Caco-2 (cell line): ENCODE data around the gene ZNF502. TPM values are rescaled to one million over a fixed set of nuclear protein-coding genes. Genes with fewer than 3 reads are reported as not detected.
A peak's percentile ranks its signal among the peaks of the same experiment; 100 is the strongest.

Experiments
- Bru-seq: library from RNA; stranded (reverse); fragments of 400-500 nt; gene quantifications from one replicate; lab custom pipeline; 2021; lab: Mats Ljungman, UMichigan
- BruChase-seq, 2 experiments: library from RNA; stranded (reverse); fragments of 400-500 nt; gene quantifications; one replicate each; lab custom pipeline; 2021; lab: Mats Ljungman, UMichigan
- BruUV-seq: library from RNA; stranded (reverse); fragments of 400-500 nt; replicated peaks from 2 replicates; lab custom pipeline; 2021; lab: Mats Ljungman, UMichigan
- CTCF ChIA-PET: fragments of 300-600 bp; sonication (Branson Sonifier 250); formaldehyde crosslinking; loops from one replicate; lab custom pipeline; 2022; ENCODE audit warnings: antibody characterized with exemption; lab: Charles Lee
- POLR2A ChIA-PET: fragments of 300-600 bp; sonication (Branson Sonifier 250); formaldehyde crosslinking; loops from one replicate; lab custom pipeline; 2022; ENCODE audit warnings: antibody characterized with exemption; lab: Charles Lee
- DNase-seq, 2 experiments: peaks; one replicate each; pipeline versions ENCODE4 v3.0.0 to v3.0.0-alpha.2; 2020 to 2022
- H3K27me3 ChIP-seq: replicated peaks from 2 replicates; pipeline ENCODE4 v1.6.0; 2011; ENCODE audit warnings: low read length; ENCODE audit not compliant: control insufficient read depth, insufficient read depth
- H3K36me3 ChIP-seq: 2 replicates; pipeline ENCODE4 v1.5.1; 2011; ENCODE audit warnings: low read length; ENCODE audit not compliant: control insufficient read depth, insufficient read depth
- H3K4me1 ChIP-seq: fragments of 250-450 bp; sonication (Bioruptor Pico); 2 replicates; pipeline ENCODE4 v1.5.1; 2020; ENCODE audit warnings: mild to moderate bottlenecking
- H3K4me3 ChIP-seq: 2 replicates; pipeline ENCODE4 v1.5.1; 2011; ENCODE audit warnings: low read depth, mild to moderate bottlenecking, control low read depth, low read length
- H3K9me3 ChIP-seq: fragments of 250-450 bp; sonication (Bioruptor Pico); 2 replicates; pipeline ENCODE4 v1.5.1; 2020; ENCODE audit warnings: mild to moderate bottlenecking, moderate library complexity
- H3K27ac Mint-ChIP-seq: one replicate; pipeline ENCODE4 v1.8.0; 2022; ENCODE audit warnings: mixed read lengths; ENCODE audit not compliant: unreplicated experiment
- H3K27me3 Mint-ChIP-seq: one replicate; pipeline ENCODE4 v1.8.0; 2022; ENCODE audit warnings: mixed read lengths; ENCODE audit not compliant: insufficient read depth, unreplicated experiment
- H3K36me3 Mint-ChIP-seq: one replicate; pipeline ENCODE4 v1.8.0; 2022; ENCODE audit warnings: mild to moderate bottlenecking, mixed read lengths; ENCODE audit not compliant: insufficient read depth, unreplicated experiment
- H3K4me1 Mint-ChIP-seq: one replicate; pipeline ENCODE4 v1.8.0; 2022; ENCODE audit warnings: low read depth, mixed read lengths; ENCODE audit not compliant: unreplicated experiment
- H3K4me3 Mint-ChIP-seq: one replicate; pipeline ENCODE4 v1.8.0; 2022; ENCODE audit warnings: mild to moderate bottlenecking, moderate library complexity, mixed read lengths; ENCODE audit not compliant: unreplicated experiment
- H3K9me3 Mint-ChIP-seq: one replicate; pipeline ENCODE4 v1.8.0; 2022; ENCODE audit warnings: mixed read lengths; ENCODE audit not compliant: unreplicated experiment
- intact Hi-C: fragments of 100-400 bp; cut with micrococcal nuclease; formaldehyde crosslinking; loops from one replicate; pipeline ENCODE4 v1.10.0; 2022; ENCODE audit not compliant: unreplicated experiment
- long read RNA-seq: library from polyadenylated mRNA; stranded (forward); transcript quantifications from one replicate; pipeline ENCODE4 v2.0.0, GENCODE V29; 2022
- total RNA-seq: library from RNA; stranded (reverse); gene quantifications from 2 replicates; pipeline ENCODE4 v1.2.3, GENCODE V29; 2022
- TF ChIP-seq, protein P1 (sequence below), 2 experiments: fragments of 200-600 bp in 1 of 2; IDR thresholded peaks; 1 replicate in 1 of 2; 2 replicates in 1 of 2; pipeline versions ENCODE4 v1.5.1 to v1.8.0; 2011 to 2022; ENCODE audit warnings: antibody characterized with exemption in 1 of 2, control low read depth in 1 of 2, inconsistent platforms in 1 of 2, low read depth in 1 of 2, low read length in 1 of 2, mild to moderate bottlenecking in 1 of 2, moderate library complexity in 1 of 2; ENCODE audit not compliant: insufficient read depth in 1 of 2, severe bottlenecking in 1 of 2, unreplicated experiment in 1 of 2

ZNF502 gene
- total RNA-seq (2.0 TPM in 2 replicates), Bru-seq, nascent RNA (percentile 68 among the genes with signal in this experiment), BruChase-seq, experiment 1, labeled RNA remaining after a 2-hour chase (percentile 67 among the genes with signal in this experiment), BruChase-seq, experiment 2, labeled RNA remaining after a 6-hour chase (percentile 58 among the genes with signal in this experiment)
- long read RNA-seq, partial matches to known transcripts, result 0 of 1 reads
- long read RNA-seq, other reads (novel, unspliced or antisense), result 0 of 1 reads

DNA sequence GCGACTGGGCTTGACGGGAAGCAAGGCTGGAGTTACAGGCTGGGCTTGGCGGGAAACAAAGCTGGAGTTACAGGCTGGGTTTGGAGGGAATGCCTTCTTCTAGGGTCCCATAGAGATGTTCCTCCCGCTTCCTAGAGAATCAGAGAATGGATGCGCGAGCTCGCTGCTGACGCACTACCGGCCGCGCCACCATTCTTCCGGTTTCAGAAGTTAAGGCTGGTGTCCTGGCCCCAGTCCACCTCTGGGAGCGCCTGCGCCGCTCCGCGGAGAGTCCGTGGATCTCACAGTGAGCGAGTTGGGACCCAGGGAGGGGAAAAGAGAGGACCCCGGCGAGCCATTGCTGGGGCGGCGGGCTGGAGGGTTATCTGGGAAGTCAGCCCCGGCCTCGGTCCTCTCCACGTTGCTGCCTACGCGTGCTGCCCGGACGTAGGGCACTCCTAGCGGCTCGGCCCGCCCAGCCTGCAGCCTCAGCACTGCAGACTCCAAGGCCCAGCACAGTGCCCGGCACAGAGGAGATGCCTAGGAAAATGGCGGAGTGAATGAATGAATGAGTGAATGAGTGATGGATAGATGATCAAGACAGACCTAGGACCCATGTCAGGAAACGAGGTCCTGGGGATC lies at the start of gene ZNF502:
Gene ZNF502 (plus strand): TSS at position 206 of the 621 bp plus-strand sequence. CDS start 7,602 bp downstream, outside the sequence.
- Mint-ChIP-seq H3K4me3 (peak within 1 kb of the TSS; percentile 87), H3K9me3 (peaks cover 20% of the 10 kb centered on the region)

DNA sequence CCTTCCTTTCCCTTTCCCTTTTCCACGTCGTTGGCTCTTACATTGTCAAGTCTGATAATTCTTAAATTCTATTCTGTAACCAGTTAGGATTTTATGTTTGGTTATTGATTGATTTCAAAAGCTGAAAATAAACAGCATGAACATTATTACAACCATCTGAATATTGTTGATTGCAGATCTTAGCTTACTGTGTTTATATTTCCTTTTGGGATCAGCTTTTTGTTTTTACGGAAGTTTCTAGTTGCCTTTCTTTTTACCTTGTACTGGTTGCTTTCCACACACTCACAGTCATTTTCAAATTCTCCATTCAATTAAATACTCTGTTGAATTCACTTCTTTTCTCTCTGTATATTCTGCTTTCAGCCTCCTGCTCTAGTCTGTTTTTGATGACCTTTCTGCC lies 47.3 kb upstream of the ZNF502 start:
- Mint-ChIP-seq H3K9me3 (peaks cover 9% of the 10 kb centered on the region), H3K27ac (no peak overlapping the region), H3K4me3 (no peak overlapping the region), H3K27me3 (no peaks in the 10 kb centered on the region), H3K4me1 (no peaks in the 10 kb centered on the region), H3K36me3 (peaks cover 19% of the 10 kb centered on the region)
- BruUV-seq, result no TSS peak
- ChIA-PET CTCF (no interaction called here), POLR2A (no interaction called here)
- H3K4me3 ChIP-seq, result no peak overlapping the region
- no peaks in the 10 kb centered on the region for H3K36me3 ChIP-seq
- H3K27me3 ChIP-seq, result no peaks in the 10 kb centered on the region
- intact Hi-C loops, result no loop called here
- H3K4me1 ChIP-seq, result no peaks in the 10 kb centered on the region
- DNase-seq, result no peak
- H3K9me3 ChIP-seq, result no peaks in the 10 kb centered on the region
- TF ChIP-seq, protein P1, sequence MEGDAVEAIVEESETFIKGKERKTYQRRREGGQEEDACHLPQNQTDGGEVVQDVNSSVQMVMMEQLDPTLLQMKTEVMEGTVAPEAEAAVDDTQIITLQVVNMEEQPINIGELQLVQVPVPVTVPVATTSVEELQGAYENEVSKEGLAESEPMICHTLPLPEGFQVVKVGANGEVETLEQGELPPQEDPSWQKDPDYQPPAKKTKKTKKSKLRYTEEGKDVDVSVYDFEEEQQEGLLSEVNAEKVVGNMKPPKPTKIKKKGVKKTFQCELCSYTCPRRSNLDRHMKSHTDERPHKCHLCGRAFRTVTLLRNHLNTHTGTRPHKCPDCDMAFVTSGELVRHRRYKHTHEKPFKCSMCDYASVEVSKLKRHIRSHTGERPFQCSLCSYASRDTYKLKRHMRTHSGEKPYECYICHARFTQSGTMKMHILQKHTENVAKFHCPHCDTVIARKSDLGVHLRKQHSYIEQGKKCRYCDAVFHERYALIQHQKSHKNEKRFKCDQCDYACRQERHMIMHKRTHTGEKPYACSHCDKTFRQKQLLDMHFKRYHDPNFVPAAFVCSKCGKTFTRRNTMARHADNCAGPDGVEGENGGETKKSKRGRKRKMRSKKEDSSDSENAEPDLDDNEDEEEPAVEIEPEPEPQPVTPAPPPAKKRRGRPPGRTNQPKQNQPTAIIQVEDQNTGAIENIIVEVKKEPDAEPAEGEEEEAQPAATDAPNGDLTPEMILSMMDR (IDR thresholded peaks at IDR 0.05; ENCODE audit: insufficient read depth in 1 of 2, low read depth in 1 of 2, low read length in 1 of 2, severe bottlenecking in 1 of 2, unreplicated experiment in 1 of 2), result no peak

More for the DNA sequence above, at the start of gene ZNF502:
- TF ChIP-seq, protein P1 (IDR thresholded peaks at IDR 0.05; ENCODE audit: insufficient read depth in 1 of 2, low read depth in 1 of 2, low read length in 1 of 2, severe bottlenecking in 1 of 2, unreplicated experiment in 1 of 2), result peak in 1 of 2 experiments; percentile 36
- ChIA-PET POLR2A (interaction anchor here (0.8 kb wide), 1 partner anchor 17 kb away, joined by 6 read pairs; the partner anchor contains the start of gene ZNF501), CTCF (interaction anchor here (0.5 to 1.0 kb wide), 3 partner anchors 17 to 562 kb away, joined by 5 read pairs; partner anchors contain the start of gene ZNF501)
- intact Hi-C loops, result loop anchor here (1.0 to 5.0 kb wide), 3 partner anchors 17 to 180 kb away; partner anchors contain the start of gene ZNF501
- H3K27me3 Mint-ChIP-seq, result no peaks in the 10 kb centered on the region
- peak; percentile 80 to 83 for DNase-seq
- BruUV-seq, result TSS peak; percentile 43
- Histone ChIP-seq H3K4me3 (peak within 1 kb of the TSS; percentile 67), H3K9me3 (peaks cover 30% of the 10 kb centered on the region), H3K36me3 (no peaks in the 10 kb centered on the region), H3K4me1 (no peaks in the 10 kb centered on the region), H3K27me3 (no peaks in the 10 kb centered on the region)
- peaks cover 9% of the 10 kb centered on the region for H3K36me3 Mint-ChIP-seq
- no peaks in the 10 kb centered on the region for H3K4me1 Mint-ChIP-seq
- H3K27ac Mint-ChIP-seq, result peak within 1 kb of the TSS; percentile 85

DNA sequence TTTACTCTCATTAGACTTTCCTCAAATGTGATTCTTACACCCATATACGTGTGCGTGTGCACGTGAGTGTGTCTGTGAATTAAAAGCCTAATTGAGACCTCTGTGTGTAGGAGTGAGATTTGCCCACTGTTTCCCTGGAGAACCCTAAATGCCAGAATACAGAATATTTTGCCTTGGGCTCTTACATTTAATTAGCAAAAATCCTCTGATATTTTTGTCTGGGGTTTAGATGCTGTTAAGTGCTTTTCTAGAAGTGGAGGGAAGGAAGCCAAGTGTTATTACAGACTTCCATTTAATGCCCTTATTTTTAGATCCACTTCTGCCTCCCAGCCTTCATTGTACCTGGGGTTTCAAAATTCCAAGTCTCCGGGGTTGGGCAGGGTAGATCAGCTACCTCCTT lies 46.1 kb upstream of the ZNF502 start:
- intact Hi-C loops, result no loop called here
- Mint-ChIP-seq H3K36me3 (peaks cover 7% of the 10 kb centered on the region), H3K27ac (no peak overlapping the region), H3K27me3 (no peaks in the 10 kb centered on the region), H3K9me3 (peaks cover 9% of the 10 kb centered on the region), H3K4me3 (no peak overlapping the region), H3K4me1 (no peaks in the 10 kb centered on the region)
- TF ChIP-seq, protein P1 (IDR thresholded peaks at IDR 0.05; ENCODE audit: insufficient read depth in 1 of 2, low read depth in 1 of 2, low read length in 1 of 2, severe bottlenecking in 1 of 2, unreplicated experiment in 1 of 2), result no peak
- CTCF ChIA-PET, result no interaction called here
- Histone ChIP-seq H3K4me3 (no peak overlapping the region), H3K36me3 (no peaks in the 10 kb centered on the region), H3K27me3 (no peaks in the 10 kb centered on the region), H3K9me3 (no peaks in the 10 kb centered on the region), H3K4me1 (no peaks in the 10 kb centered on the region)
- POLR2A ChIA-PET, result no interaction called here
- no peak for DNase-seq
- no TSS peak for BruUV-seq
